BLaER1 (cell line): Measurements from ENCODE around the gene CLBA1.
"Not testable (repeated sequence)": the region's sequence is repeated elsewhere in the genome, so short reads cannot be mapped to it uniquely, and the experiment has no call there.

ENCODE experiments used
- H3K27ac ChIP-seq: shearing (Covaris generic); formaldehyde crosslinking; 2 replicates; pipeline ENCODE4 v1.8.1; 2022
- H3K27me3 ChIP-seq: shearing (Covaris generic); formaldehyde crosslinking; 2 replicates; pipeline ENCODE4 v1.8.1; 2022
- H3K36me3 ChIP-seq: shearing (Covaris generic); formaldehyde crosslinking; 2 replicates; pipeline ENCODE4 v1.8.1; 2022
- H3K4me1 ChIP-seq: shearing (Covaris generic); formaldehyde crosslinking; 2 replicates; pipeline ENCODE4 v1.8.1; 2022
- H3K4me2 ChIP-seq: shearing (Covaris generic); formaldehyde crosslinking; 2 replicates; pipeline ENCODE4 v1.8.1; 2022
- H3K4me3 ChIP-seq: shearing (Covaris generic); formaldehyde crosslinking; 2 replicates; pipeline ENCODE4 v1.8.1; 2022
- H3K9ac ChIP-seq: shearing (Covaris generic); formaldehyde crosslinking; 2 replicates; pipeline ENCODE4 v1.8.1; 2022
- H3K9me3 ChIP-seq: shearing (Covaris generic); formaldehyde crosslinking; 2 replicates; pipeline ENCODE4 v1.8.1; 2022
- H4K20me1 ChIP-seq: shearing (Covaris generic); formaldehyde crosslinking; 2 replicates; pipeline ENCODE4 v1.8.1; 2022
- Cebpa-rat ChIP-seq: shearing (Covaris generic); IDR thresholded peaks from 2 replicates; pipeline ENCODE4 v1.8.1; 2022

Gene CLBA1

DNA sequence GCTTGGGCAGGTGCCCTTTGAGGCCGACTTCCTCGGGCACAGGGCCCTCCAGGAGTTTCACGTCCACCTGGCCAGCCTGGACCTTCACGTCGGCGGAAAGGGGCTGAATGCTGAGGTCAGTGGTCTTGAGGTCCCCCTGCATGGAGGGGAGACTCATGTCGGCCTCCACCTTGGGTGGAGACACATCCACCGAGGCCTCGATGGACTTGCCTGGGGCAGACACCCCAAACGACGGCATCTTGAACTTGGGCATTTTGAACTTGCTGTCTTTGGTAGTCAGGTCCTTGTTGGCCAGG is 36.9 kb upstream of the CLBA1 start:
- Histone ChIP-seq H3K4me2 (no peak overlapping the region), H3K4me1 (no peaks in the 10 kb centered on the region), H3K9me3 (no peaks in the 10 kb centered on the region), H3K27ac (no peak overlapping the region), H3K9ac (no peak overlapping the region), H3K36me3 (peaks cover 6% of the 10 kb centered on the region; the same call in 1 of the 2 replicates), H3K27me3 (no peaks in the 10 kb centered on the region), H3K4me3 (no peak overlapping the region), H4K20me1 (no peaks in the 10 kb centered on the region)
- TF ChIP-seq Cebpa-rat: no peak

DNA sequence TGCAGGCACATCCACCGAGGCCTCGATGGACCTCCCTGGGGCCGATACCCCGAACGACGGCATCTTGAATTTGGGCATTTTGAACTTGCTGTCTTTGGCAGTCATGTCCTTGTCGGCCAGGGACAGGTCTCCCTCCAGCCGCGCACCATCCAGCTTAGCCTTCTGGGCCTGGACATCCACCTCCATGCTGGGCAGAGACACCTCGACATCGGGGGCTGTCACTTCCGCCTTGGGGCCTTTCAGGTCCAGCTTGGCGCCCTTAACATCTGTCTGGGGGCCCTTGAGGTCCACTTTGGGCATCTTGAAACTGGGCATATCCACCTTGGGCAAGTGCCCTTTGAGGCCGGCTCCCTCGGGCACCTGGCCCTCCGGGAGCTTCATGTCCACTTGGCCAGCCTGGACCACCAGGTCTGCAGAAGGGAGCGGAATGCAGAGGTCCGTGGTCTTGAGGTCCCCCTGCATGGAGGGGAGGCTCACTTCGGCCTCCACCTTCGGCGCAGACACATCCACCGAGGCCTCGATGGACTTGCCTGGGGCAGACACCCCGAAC is 36.1 kb upstream of the CLBA1 start:
- not testable (repeated sequence) for H3K36me3 ChIP-seq, H4K20me1 ChIP-seq, H3K9ac ChIP-seq, H3K4me3 ChIP-seq, H3K4me1 ChIP-seq, H3K9me3 ChIP-seq, H3K4me2 ChIP-seq, H3K27me3 ChIP-seq, H3K27ac ChIP-seq

DNA sequence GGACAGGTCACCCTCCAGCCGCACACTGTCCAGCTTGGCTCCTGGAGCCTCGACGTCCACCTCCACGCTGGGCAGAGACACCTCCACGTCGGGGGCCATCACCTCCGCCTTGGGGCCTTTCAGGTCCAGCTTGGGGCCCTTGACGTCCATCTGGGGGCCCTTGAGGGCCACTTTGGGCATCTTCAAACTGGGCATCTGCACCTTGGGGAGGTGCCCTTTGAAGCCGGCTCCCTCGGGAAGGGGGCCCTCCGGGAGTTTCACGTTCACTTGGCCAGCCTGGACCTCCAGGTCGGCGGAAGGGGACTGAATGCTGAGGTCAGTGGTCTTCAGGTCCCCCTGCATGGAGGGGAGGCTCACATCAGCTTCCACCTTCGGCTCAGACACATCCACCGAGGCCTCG is 35.6 kb upstream of the CLBA1 start:
- H3K4me3 ChIP-seq: no peak overlapping the region
- no peak overlapping the region for H3K9ac ChIP-seq
- H3K4me2 ChIP-seq: no peak overlapping the region
- no peaks in the 10 kb centered on the region for H4K20me1 ChIP-seq
- H3K9me3 ChIP-seq: no peaks in the 10 kb centered on the region
- peaks cover 6% of the 10 kb centered on the region; the same call in 1 of the 2 replicates for H3K36me3 ChIP-seq
- TF ChIP-seq Cebpa-rat: no peak
- no peaks in the 10 kb centered on the region for H3K4me1 ChIP-seq
- no peaks in the 10 kb centered on the region for H3K27me3 ChIP-seq
- H3K27ac ChIP-seq: no peak overlapping the region

DNA sequence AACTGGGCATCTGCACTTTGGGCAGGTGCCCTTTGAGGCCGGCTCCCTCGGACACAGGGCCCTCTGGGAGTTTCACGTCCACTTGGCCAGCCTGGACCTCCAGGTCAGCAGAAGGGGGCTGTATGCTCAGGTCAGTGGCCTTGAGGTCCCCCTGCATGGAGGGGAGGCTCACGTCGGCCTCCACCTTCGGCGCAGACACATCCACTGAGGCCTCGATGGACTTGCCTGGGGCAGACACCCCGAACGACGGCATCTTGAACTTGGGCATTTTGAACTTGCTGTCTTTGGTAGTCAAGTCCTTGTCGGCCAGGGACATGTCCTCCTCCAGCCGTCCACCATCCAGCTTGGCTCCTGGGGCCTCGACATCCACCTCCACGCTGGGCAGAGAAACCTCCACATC is 34.9 kb upstream of the CLBA1 start:
- H3K27me3 ChIP-seq, H3K9ac ChIP-seq, H3K27ac ChIP-seq, H3K36me3 ChIP-seq, H3K4me3 ChIP-seq, H3K4me1 ChIP-seq, H4K20me1 ChIP-seq, H3K4me2 ChIP-seq, H3K9me3 ChIP-seq: not testable (repeated sequence)

GRCh38 chr14:104951863-104952657 is 33.5 kb upstream of the CLBA1 start:
- not testable (repeated sequence) for H3K4me1 ChIP-seq, H3K9ac ChIP-seq, H3K4me3 ChIP-seq, H3K27ac ChIP-seq, H3K9me3 ChIP-seq, H3K4me2 ChIP-seq, H4K20me1 ChIP-seq, H3K27me3 ChIP-seq
- peaks cover 15% of the 10 kb centered on the region; the same call in 1 of the 2 replicates for H3K36me3 ChIP-seq

GRCh38 chr14:104953097-104953496 is 32.5 kb upstream of the CLBA1 start:
- no peak for TF ChIP-seq Cebpa-rat
- H3K27ac ChIP-seq: no peak overlapping the region

DNA sequence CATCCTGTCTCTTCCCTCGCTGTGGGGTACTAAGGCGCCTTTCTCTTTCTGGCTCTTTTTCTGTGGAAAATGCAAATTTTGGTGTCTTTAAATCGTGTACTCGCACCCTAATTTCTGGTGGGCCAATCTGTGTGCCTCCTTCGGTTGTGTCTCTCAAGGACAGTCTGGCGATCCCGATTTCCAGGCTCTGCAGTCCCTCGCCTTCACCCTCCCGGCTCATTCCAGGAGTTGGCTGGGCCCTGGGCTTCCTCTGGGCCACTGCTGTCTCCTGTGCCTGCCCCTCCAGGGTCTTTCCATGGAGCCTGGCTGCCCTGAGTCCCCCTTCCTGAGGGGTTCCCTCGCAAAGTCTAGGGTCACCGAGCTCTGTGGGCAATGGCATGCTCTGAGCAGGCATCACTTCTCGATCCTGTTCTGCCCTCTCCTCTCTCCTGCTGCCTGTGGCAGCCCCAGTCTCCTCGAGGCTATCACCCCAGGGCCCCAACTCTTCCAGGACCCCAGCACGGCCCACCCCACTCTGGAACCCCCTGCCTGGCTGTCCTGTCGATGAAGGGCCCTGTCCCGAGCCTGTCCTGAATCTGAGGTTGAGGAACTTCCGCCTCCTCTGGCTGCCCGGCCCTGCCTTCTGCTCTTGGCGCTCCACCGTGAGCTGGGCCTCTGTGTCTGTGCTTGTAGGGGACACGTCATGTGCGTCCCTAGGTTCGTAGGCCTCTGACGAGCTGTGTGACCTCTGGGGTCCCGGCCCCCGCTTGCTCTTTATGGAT is 31.5 kb upstream of the CLBA1 start:
- Histone ChIP-seq H3K27ac (no peak overlapping the region), H3K36me3 (peaks cover 15% of the 10 kb centered on the region; the same call in 1 of the 2 replicates), H3K9ac (no peak overlapping the region), H3K4me1 (no peaks in the 10 kb centered on the region), H3K27me3 (no peaks in the 10 kb centered on the region), H3K4me3 (no peak overlapping the region), H3K9me3 (no peaks in the 10 kb centered on the region), H3K4me2 (no peak overlapping the region), H4K20me1 (no peaks in the 10 kb centered on the region)
- no peak for TF ChIP-seq Cebpa-rat

More at GRCh38 chr14:104953097-104953496, 32.5 kb upstream of the CLBA1 start:
- no peaks in the 10 kb centered on the region for H3K27me3 ChIP-seq
- no peaks in the 10 kb centered on the region for H4K20me1 ChIP-seq
- no peaks in the 10 kb centered on the region for H3K9me3 ChIP-seq
- H3K4me3 ChIP-seq: no peak overlapping the region
- no peak overlapping the region for H3K9ac ChIP-seq
- no peaks in the 10 kb centered on the region for H3K4me1 ChIP-seq
- H3K4me2 ChIP-seq: no peak overlapping the region
- peaks cover 15% of the 10 kb centered on the region; the same call in 1 of the 2 replicates for H3K36me3 ChIP-seq

DNA sequence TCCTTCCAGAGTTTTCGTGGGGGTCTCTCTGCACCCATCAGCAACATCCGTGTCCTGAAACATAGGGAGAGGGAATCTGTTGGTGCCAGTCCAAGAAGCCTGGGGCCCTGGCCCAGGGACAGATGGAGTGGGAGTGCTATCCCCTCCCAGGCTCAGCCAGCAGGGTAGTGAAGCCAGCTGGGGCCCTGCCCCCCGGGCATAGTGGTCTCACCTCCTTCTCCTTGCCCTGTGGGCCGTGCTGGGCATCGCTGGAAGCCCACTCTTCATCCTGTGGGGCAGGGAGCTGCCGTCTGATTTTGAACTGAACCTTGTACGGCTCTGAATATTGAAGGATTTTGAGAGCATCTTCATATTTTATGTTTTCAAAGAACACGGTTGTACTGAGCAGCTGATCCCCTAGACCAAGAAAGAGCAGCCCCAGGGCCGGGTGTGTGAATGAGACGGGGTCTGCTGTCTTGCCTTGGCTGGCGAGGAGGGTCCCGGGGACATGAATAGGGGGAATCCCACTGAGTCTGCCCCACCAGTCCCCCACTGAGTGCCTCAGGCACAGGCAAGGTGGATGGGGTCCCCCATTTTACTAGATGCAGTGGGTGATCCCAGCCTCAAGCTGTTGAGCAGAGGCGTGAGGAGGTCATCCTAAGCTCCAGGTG is 30.7 kb upstream of the CLBA1 start:
- TF ChIP-seq Cebpa-rat: no peak
- peaks cover 13% of the 10 kb centered on the region; the same call in 1 of the 2 replicates for H3K36me3 ChIP-seq
- H3K4me1 ChIP-seq: no peaks in the 10 kb centered on the region
- H3K27me3 ChIP-seq: no peaks in the 10 kb centered on the region
- H3K27ac ChIP-seq: no peak overlapping the region
- no peak overlapping the region for H3K4me3 ChIP-seq
- no peaks in the 10 kb centered on the region for H4K20me1 ChIP-seq
- no peaks in the 10 kb centered on the region for H3K9me3 ChIP-seq
- no peak overlapping the region for H3K4me2 ChIP-seq
- H3K9ac ChIP-seq: no peak overlapping the region

DNA sequence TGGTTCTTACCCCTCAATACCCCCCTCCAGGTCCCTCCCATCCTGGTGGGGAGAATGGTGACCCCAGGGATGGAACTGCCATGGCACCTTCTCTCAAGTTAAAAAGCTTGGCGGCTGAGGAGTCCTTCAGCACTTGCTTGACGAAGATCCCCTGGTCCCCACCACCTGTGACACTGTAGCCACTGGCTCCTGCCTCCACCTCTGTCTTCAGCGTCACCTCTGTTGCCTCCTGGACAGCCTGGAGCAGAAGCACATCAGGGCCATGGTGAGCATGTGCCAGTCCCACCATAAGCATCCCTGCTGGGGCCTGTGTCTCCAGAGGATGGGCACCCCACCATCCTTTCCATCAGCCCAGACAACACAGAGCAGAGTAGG is 30.2 kb upstream of the CLBA1 start:
- no peak overlapping the region for H3K4me2 ChIP-seq
- peaks cover 9% of the 10 kb centered on the region; the same call in 1 of the 2 replicates for H3K36me3 ChIP-seq
- H4K20me1 ChIP-seq: no peaks in the 10 kb centered on the region
- H3K9me3 ChIP-seq: no peaks in the 10 kb centered on the region
- H3K27ac ChIP-seq: no peak overlapping the region
- H3K27me3 ChIP-seq: no peaks in the 10 kb centered on the region
- H3K4me1 ChIP-seq: no peaks in the 10 kb centered on the region
- H3K4me3 ChIP-seq: no peak overlapping the region
- no peak for TF ChIP-seq Cebpa-rat
- no peak overlapping the region for H3K9ac ChIP-seq

DNA sequence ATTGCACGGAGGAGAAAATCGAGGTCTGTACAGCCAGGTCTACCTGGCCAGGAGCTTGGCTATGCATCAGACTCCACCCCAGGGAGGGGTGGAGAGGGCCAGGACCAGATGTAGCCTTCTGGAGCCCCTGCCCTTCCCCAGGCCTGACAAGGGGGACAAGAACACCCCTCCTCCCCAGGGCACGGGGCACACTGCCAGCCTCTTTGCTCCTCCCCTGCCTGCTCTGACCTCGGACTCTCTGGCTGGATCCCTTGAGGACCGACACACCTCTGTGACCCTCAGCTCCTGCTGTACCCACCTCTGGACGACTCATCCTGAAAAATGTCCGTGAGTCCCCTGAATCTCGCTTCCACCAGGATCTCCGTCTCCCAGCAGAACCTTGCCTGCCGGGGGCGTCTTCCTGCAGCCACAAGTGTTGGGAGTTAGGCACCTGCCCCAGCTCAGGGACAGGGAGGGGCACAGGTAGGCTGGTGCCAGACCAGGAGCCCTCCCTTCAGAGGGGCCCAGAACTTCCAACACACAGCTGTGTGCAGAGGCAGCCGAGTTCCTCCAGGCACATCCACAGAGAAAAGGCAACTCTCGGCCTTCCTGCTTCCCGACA is 29.2 kb upstream of the CLBA1 start:
- peaks cover 9% of the 10 kb centered on the region; the same call in 1 of the 2 replicates for H3K36me3 ChIP-seq
- H3K4me2 ChIP-seq: no peak overlapping the region
- no peaks in the 10 kb centered on the region for H4K20me1 ChIP-seq
- H3K9ac ChIP-seq: no peak overlapping the region
- no peaks in the 10 kb centered on the region for H3K9me3 ChIP-seq
- no peak for TF ChIP-seq Cebpa-rat
- no peaks in the 10 kb centered on the region for H3K27me3 ChIP-seq
- no peaks in the 10 kb centered on the region for H3K4me1 ChIP-seq
- no peak overlapping the region for H3K4me3 ChIP-seq
- H3K27ac ChIP-seq: no peak overlapping the region
